Central memory CD8-positive, alpha-beta T cell (primary cell): ENCODE data around the gene CNPY1.

ENCODE experiments used
- ATAC-seq: fragments of 150-1000 bp; cut with Tn5 transposase; replicated peaks from 2 replicates; pipeline ENCODE4 v1.10.0; 2022; ENCODE audit warnings: mild to moderate bottlenecking, moderate FRiP score, moderate number of reproducible peaks; ENCODE audit not compliant: poor library complexity, severe bottlenecking; ENCODE audit errors: extremely low read depth
- DNase-seq, 2 donors: peaks; one replicate each; pipeline ENCODE4 v3.0.0; 2021; ENCODE audit warnings: low spot score in 2 of 2
- H3K27ac Mint-ChIP-seq: one replicate; pipeline ENCODE4 v1.8.0; 2022; ENCODE audit warnings: low read depth, mild to moderate bottlenecking, moderate library complexity, mixed read lengths
- H3K27me3 Mint-ChIP-seq: one replicate; pipeline ENCODE4 v1.8.0; 2022; ENCODE audit warnings: mixed read lengths
- H3K36me3 Mint-ChIP-seq: one replicate; pipeline ENCODE4 v1.8.0; 2022; ENCODE audit warnings: mild to moderate bottlenecking, moderate library complexity, mixed read lengths; ENCODE audit not compliant: insufficient read depth
- H3K4me1 Mint-ChIP-seq: one replicate; pipeline ENCODE4 v1.8.0; 2022; ENCODE audit warnings: mixed read lengths
- H3K4me3 Mint-ChIP-seq: one replicate; pipeline ENCODE4 v1.8.0; 2022; ENCODE audit warnings: mild to moderate bottlenecking, moderate library complexity, mixed read lengths
- H3K9me3 Mint-ChIP-seq: one replicate; pipeline ENCODE4 v1.8.0; 2022; ENCODE audit warnings: mixed read lengths

CNPY1 gene

DNA sequence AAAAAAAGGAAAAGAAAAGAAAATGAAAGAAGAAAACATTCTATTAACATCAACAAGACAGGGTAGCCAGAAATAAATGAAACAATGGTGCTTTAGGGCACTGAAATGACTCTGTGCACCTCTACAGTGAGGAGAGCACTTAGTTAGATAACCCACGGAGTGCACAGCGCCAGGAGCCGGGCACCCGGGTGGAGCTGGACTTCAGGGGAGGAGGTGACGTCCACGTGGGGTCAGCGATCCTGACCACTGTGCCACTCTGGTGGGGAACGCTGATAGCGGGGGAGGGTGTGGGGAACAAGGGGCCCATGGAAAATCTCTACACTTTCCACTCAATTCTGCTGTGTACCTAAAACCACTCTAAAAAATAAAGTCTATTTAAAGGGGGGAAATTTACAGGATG, 15.7 kb upstream of the CNPY1 start:
- ATAC-seq, result no peak
- DNase-seq, result no peak
- Mint-ChIP-seq H3K36me3 (no peaks in the 10 kb centered on the region), H3K4me1 (no peaks in the 10 kb centered on the region), H3K27ac (no peak overlapping the region), H3K27me3 (peaks cover 48% of the 10 kb centered on the region), H3K4me3 (no peak overlapping the region), H3K9me3 (no peaks in the 10 kb centered on the region)

- no peak for ATAC-seq
- no peaks in the 10 kb centered on the region for H3K4me1 Mint-ChIP-seq
- DNase-seq, result no peak
- H3K36me3 Mint-ChIP-seq, result no peaks in the 10 kb centered on the region
- H3K27me3 Mint-ChIP-seq, result peaks cover 53% of the 10 kb centered on the region
- no peak overlapping the region for H3K27ac Mint-ChIP-seq
- H3K9me3 Mint-ChIP-seq, result no peaks in the 10 kb centered on the region
- H3K4me3 Mint-ChIP-seq, result no peak overlapping the region
These were observed 14.8 kb upstream of the CNPY1 start for GRCh38 chr7:155560982-155561686.

DNA sequence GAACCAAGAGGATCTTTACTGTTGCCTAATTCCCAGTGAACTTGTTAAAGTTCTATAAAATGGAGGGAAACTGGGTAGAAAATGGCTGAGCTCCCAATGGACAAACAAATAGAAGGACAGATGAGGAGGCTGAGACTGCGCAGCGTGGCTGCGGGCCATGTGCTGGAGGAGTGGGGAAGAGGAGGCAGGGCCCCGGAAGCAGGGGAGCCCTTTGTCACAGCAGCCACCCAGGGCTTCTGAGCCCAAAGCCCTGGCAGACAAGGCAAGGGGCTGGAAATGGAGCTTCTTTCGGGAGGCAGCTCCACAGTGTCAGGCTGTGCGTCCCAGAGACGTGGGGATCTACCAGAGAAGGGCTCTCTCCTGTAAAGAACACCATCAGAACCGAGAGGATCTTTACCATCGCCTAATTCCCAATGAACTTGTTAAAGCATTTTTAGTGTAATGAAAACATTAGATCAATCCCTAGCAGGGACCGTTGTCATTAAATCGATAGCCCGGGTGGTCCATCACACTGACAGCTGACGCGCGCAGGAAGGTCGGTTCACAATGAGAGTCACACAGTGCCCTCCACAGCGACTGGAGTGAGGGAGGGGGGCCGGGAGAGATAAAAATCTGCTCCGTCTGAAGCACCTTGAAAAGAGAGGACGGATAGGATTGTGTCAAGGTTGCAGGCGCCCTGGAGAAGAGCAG, 14.0 kb upstream of the CNPY1 start:
- no peak overlapping the region for H3K4me3 Mint-ChIP-seq
- H3K27ac Mint-ChIP-seq, result no peak overlapping the region
- DNase-seq (no peak), ATAC-seq (no peak)
- no peaks in the 10 kb centered on the region for H3K9me3 Mint-ChIP-seq
- peaks cover 53% of the 10 kb centered on the region for H3K27me3 Mint-ChIP-seq
- H3K4me1 Mint-ChIP-seq, result no peaks in the 10 kb centered on the region
- H3K36me3 Mint-ChIP-seq, result no peaks in the 10 kb centered on the region

DNA sequence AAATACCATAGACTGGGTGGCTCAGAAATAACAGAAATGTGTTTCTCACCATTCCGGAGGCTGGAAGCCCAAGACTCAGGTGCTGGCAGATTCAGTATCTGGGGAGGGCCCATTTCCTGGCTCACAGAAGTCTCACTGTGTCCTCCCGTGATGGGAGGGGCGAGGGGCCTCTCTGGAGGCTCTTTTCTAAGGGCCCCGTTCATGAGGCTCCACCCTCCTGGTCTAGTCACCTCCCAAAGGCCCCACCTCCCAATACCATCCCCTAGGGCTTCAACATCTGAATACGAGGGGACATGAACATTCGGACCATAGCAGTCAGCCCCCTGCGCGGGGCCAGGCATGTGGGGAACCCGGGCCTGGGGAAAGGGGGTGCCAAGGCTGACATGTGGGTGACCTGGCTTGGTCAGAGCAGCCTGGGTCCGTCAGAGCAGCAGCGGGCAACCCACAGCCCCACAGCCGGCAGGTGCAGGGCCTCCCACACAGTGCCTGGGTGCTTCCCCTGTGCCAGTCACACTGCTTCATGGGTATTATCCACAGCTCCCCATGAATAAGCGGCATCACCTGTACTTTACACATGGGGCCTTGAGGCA, 13.3 kb upstream of the CNPY1 start:
- Mint-ChIP-seq H3K9me3 (no peaks in the 10 kb centered on the region), H3K27ac (no peak overlapping the region), H3K4me1 (no peaks in the 10 kb centered on the region), H3K4me3 (no peak overlapping the region), H3K36me3 (no peaks in the 10 kb centered on the region), H3K27me3 (peaks cover 57% of the 10 kb centered on the region)
- ATAC-seq, result no peak
- no peak for DNase-seq

DNA sequence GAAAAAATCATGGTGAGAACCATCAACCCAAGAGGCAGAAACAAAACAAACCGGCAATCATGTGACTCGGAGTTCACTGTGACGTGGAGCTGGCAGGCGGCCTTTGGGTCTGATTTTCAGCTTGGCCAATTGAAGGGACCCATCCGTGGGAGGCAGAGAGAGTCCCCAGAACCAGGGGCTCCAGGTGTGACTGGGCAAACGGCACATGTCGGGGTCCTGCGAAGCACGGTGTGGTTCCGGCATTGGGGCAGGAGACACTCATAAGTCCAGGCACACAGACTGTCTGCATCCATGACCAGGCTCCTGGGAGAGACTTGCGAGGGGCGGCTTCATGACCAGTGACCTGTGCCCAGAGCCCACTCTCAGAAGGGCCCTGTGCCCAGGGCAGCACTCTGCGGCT, 12.6 kb upstream of the CNPY1 start:
- ATAC-seq (no peak), DNase-seq (no peak)
- Mint-ChIP-seq H3K4me3 (no peak overlapping the region), H3K4me1 (no peaks in the 10 kb centered on the region), H3K27me3 (peaks cover 63% of the 10 kb centered on the region), H3K27ac (no peak overlapping the region), H3K36me3 (no peaks in the 10 kb centered on the region), H3K9me3 (no peaks in the 10 kb centered on the region)

DNA sequence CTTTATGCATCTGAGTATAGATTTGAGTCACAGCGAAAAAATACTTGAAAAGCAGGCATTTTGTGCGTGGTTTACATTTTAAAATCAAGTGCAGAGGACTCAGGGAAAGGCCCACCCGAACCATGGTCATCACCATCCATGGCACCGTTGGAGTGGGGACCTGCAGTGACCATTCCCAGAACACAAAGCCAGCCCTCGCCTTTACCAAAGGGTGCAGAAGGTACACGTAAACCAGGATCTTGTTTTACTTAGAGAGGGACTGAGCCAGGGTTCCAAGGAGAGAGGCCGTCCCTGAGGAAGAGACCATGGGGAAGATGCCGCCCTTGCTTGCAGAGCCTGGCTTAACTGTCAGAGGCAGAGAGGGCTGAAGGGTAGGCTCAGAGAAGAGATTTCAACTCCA, 12.0 kb upstream of the CNPY1 start:
- ATAC-seq, result no peak
- H3K27ac Mint-ChIP-seq, result no peak overlapping the region
- no peaks in the 10 kb centered on the region for H3K36me3 Mint-ChIP-seq
- DNase-seq, result no peak
- H3K27me3 Mint-ChIP-seq, result peaks cover 64% of the 10 kb centered on the region
- H3K4me3 Mint-ChIP-seq, result no peak overlapping the region
- H3K4me1 Mint-ChIP-seq, result no peaks in the 10 kb centered on the region
- H3K9me3 Mint-ChIP-seq, result no peaks in the 10 kb centered on the region

GRCh38 chr7:155557778-155558177, 11.4 kb upstream of the CNPY1 start:
- peaks cover 70% of the 10 kb centered on the region for H3K27me3 Mint-ChIP-seq
- no peak overlapping the region for H3K4me3 Mint-ChIP-seq
- H3K27ac Mint-ChIP-seq, result no peak overlapping the region
- no peak for DNase-seq
- ATAC-seq, result no peak
- H3K4me1 Mint-ChIP-seq, result no peaks in the 10 kb centered on the region
- H3K9me3 Mint-ChIP-seq, result no peaks in the 10 kb centered on the region
- H3K36me3 Mint-ChIP-seq, result no peaks in the 10 kb centered on the region

- no peak overlapping the region for H3K27ac Mint-ChIP-seq
- H3K9me3 Mint-ChIP-seq, result no peaks in the 10 kb centered on the region
- no peak for ATAC-seq
- peaks cover 65% of the 10 kb centered on the region for H3K27me3 Mint-ChIP-seq
- DNase-seq, result no peak
- H3K36me3 Mint-ChIP-seq, result no peaks in the 10 kb centered on the region
- no peaks in the 10 kb centered on the region for H3K4me1 Mint-ChIP-seq
- no peak overlapping the region for H3K4me3 Mint-ChIP-seq
These were observed 10.4 kb upstream of the CNPY1 start for GRCh38 chr7:155556763-155557162.

DNA sequence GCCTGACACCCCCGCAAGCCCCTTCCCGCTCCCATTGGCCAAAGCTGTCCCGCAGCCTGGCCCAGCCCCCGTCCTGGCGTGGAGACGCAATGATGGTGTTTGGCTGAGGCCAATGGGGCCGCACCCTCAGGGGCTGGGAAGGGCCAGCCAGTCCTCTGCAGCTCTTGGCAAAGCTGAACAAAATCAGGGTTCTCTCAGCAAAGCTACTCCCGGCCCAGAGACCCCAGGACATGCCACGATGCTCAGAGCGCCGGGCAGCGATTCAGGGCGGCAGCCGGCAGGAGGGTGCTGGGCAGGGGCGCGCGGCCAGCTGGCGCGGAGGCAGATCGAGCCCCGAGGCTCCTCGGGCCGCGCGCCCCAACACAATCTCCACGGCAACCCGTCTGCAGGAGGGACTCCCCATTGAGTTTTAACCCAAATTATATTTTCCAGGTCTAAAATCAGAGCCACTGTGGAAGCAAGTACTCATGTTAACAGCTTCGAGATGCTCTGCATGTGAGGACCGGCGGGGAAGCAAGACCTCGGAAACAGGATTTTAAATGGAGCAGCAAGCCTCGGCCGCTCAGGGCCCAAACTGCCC, 8.8 kb upstream of the CNPY1 start:
- Mint-ChIP-seq H3K27ac (no peak overlapping the region), H3K4me3 (no peak overlapping the region), H3K27me3 (peaks cover 50% of the 10 kb centered on the region), H3K9me3 (no peaks in the 10 kb centered on the region), H3K36me3 (no peaks in the 10 kb centered on the region), H3K4me1 (no peaks in the 10 kb centered on the region)
- ATAC-seq (no peak), DNase-seq (no peak)

- ATAC-seq (no peak), DNase-seq (no peak)
- H3K27me3 Mint-ChIP-seq, result peaks cover 42% of the 10 kb centered on the region
- H3K36me3 Mint-ChIP-seq, result no peaks in the 10 kb centered on the region
- no peaks in the 10 kb centered on the region for H3K4me1 Mint-ChIP-seq
- no peak overlapping the region for H3K27ac Mint-ChIP-seq
- no peak overlapping the region for H3K4me3 Mint-ChIP-seq
- no peaks in the 10 kb centered on the region for H3K9me3 Mint-ChIP-seq
These were observed 7.5 kb upstream of the CNPY1 start for GRCh38 chr7:155553871-155554270.

GRCh38 chr7:155551785-155552611, 5.6 kb upstream of the CNPY1 start:
- Mint-ChIP-seq H3K27ac (no peak overlapping the region), H3K27me3 (peaks cover 38% of the 10 kb centered on the region), H3K4me3 (no peak overlapping the region), H3K9me3 (no peaks in the 10 kb centered on the region), H3K36me3 (no peaks in the 10 kb centered on the region), H3K4me1 (no peaks in the 10 kb centered on the region)
- no peak for DNase-seq
- ATAC-seq, result no peak

- H3K36me3 Mint-ChIP-seq, result no peaks in the 10 kb centered on the region
- no peak for ATAC-seq
- no peak overlapping the region for H3K27ac Mint-ChIP-seq
- H3K4me3 Mint-ChIP-seq, result no peak overlapping the region
- no peaks in the 10 kb centered on the region for H3K4me1 Mint-ChIP-seq
- peaks cover 34% of the 10 kb centered on the region for H3K27me3 Mint-ChIP-seq
- no peak for DNase-seq
- H3K9me3 Mint-ChIP-seq, result no peaks in the 10 kb centered on the region
These were observed 4.6 kb upstream of the CNPY1 start for GRCh38 chr7:155550916-155551315.
